Ovary (tissue), 9 donors: Measurements from ENCODE around the gene MYBPH. TPM values are rescaled to one million over a fixed set of nuclear protein-coding genes. Genes with fewer than 3 reads are reported as not detected.

Experiments
- DNase-seq, 5 donors: peaks; one replicate each; pipeline ENCODE4 v3.0.0-alpha.2; 2019 to 2020
- H3K27ac ChIP-seq, 2 donors: fragments of 200-600 bp; one replicate each; pipeline versions ENCODE4 v1.5.1 to v1.8.0; 2019 to 2022
- H3K27me3 ChIP-seq: fragments of 200-600 bp; one replicate; pipeline ENCODE4 v1.8.0; 2022
- H3K36me3 ChIP-seq: fragments of 200-600 bp; sonication (generic); one replicate; pipeline ENCODE4 v1.5.1; 2019
- H3K4me1 ChIP-seq: one replicate; pipeline ENCODE4 v1.8.1; 2013; ENCODE audit warnings: mild to moderate bottlenecking, moderate library complexity; ENCODE audit not compliant: insufficient read depth
- H3K4me3 ChIP-seq: fragments of 200-600 bp; sonication (generic); one replicate; pipeline ENCODE4 v1.5.1; 2017
- H3K9me3 ChIP-seq, 2 donors: fragments of 200-600 bp in 1 of 2; sonication (generic) in 1 of 2; one replicate each; pipeline versions ENCODE4 v1.5.1 to v1.8.1; 2013 to 2019; ENCODE audit warnings: mild to moderate bottlenecking in 1 of 2, moderate library complexity in 1 of 2
- EP300 ChIP-seq: sonication (generic); formaldehyde crosslinking; IDR thresholded peaks from one replicate; pipeline ENCODE4 v1.6.1; 2017; ENCODE audit warnings: antibody characterized with exemption
- POLR2A ChIP-seq: fragments of 450-650 bp; IDR thresholded peaks from one replicate; pipeline ENCODE4 v1.6.1; 2017; ENCODE audit warnings: antibody characterized with exemption, mild to moderate bottlenecking, moderate library complexity
- WGBS, 3 donors: extraction: QIAGEN DNeasy Blood & Tissue Kit in 1 of 3; methylation state at CpG; one replicate each; pipeline versions ENCODE4 v1.1.5 to v1.1.7; 2013 to 2017; 5-methylcytosine and 5-hydroxymethylcytosine counted together
- intact Hi-C, 4 donors: fragments of 100-400 bp; cut with DNase I; formaldehyde crosslinking; loops; one replicate each; pipeline versions ENCODE4 v1.11.0 to v1.15.1; 2022 to 2023
- polyA plus RNA-seq, 2 donors: library from polyadenylated mRNA; stranded (reverse); fragments of 200-250 nt in 1 of 2; fragments of 350-450 nt in 1 of 2; fragmentation: Illumina TruSeq in 1 of 2; extraction: RNeasy Lipid Tissue Mini Kit (QIAGEN cat#74804) in 1 of 2; gene quantifications; one replicate each; pipeline ENCODE4 v1.2.3, GENCODE V29; 2013 to 2014
- total RNA-seq, 7 donors: library from RNA; depleted of rRNA in 2 of 7; stranded (reverse); fragments of >200 nt in 2 of 7; fragmentation: NEBNext Ultra II Directional in 3 of 7; extraction: Animal tissue kit (Norgen Biotek cat#: 25700) in 3 of 7; gene quantifications; one replicate each; pipeline versions ENCODE4 v1.1.0 to v1.2.4, GENCODE V29; 2016 to 2023
- TF ChIP-seq, protein P1 (sequence below), 3 donors: fragments of 450-650 bp in 2 of 3; fragments of 200-600 bp in 1 of 3; IDR thresholded peaks; one replicate each; pipeline versions ENCODE4 v1.5.1 to v1.8.0; 2016 to 2022; ENCODE audit warnings: antibody characterized with exemption in 3 of 3, mild to moderate bottlenecking in 1 of 3
- donor health status: DM: no; HTN: no; CAD: no; lungs with moderate emphysema.
- donor health status: DM: no; HTN: no; CAD: no.
- donor health status: Bipolar disorder and iron deficiency.
- donor health status: DM: yes; HTN: yes; CAD: no.
- donor health status: DM: no; HTN: no; CAD: no.
- donor health status: DM: yes; HTN: yes; CAD: no.

Gene MYBPH
- total and polyA plus RNA-seq, 9 donors = 0.04 to 0.27 (median 0.17) TPM; not detected in 5

DNA sequence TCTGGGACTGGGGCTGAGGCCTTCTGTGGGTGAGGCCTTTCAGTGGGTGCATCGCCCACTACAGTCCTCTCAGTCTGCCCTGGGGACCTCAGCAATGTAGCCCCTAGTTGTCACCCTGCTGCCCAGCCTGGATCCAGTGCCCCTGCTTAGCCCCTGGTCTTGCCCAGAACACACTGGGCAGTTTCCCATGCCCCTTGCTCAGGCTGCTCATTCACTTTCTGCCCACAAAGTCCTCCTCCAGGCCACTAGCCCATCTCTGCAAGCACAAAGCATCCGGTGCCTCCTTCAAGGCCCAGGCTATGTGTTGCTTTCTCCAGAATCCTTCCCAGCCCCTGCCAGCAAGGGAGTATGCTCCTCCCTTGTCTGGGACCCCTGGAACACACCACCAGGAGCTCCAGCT is 53.5 kb downstream of the MYBPH start:
- Histone ChIP-seq H3K4me3 (no peak overlapping the region), H3K4me1 (peaks cover 2% of the 10 kb centered on the region), H3K9me3 (no peaks in the 10 kb centered on the region), H3K27me3 (no peaks in the 10 kb centered on the region), H3K27ac (no peak overlapping the region), H3K36me3 (no peaks in the 10 kb centered on the region)
- TF ChIP-seq, protein P1, sequence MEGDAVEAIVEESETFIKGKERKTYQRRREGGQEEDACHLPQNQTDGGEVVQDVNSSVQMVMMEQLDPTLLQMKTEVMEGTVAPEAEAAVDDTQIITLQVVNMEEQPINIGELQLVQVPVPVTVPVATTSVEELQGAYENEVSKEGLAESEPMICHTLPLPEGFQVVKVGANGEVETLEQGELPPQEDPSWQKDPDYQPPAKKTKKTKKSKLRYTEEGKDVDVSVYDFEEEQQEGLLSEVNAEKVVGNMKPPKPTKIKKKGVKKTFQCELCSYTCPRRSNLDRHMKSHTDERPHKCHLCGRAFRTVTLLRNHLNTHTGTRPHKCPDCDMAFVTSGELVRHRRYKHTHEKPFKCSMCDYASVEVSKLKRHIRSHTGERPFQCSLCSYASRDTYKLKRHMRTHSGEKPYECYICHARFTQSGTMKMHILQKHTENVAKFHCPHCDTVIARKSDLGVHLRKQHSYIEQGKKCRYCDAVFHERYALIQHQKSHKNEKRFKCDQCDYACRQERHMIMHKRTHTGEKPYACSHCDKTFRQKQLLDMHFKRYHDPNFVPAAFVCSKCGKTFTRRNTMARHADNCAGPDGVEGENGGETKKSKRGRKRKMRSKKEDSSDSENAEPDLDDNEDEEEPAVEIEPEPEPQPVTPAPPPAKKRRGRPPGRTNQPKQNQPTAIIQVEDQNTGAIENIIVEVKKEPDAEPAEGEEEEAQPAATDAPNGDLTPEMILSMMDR (IDR thresholded peaks at IDR 0.05) = no peak
- TF ChIP-seq POLR2A (no peak), EP300 (no peak)
- intact Hi-C loops = no loop called here
- no peak for DNase-seq
- WGBS, 3 donors = 85 to 100% (median 91%) methylated on average over 2 of the region's 2 CpGs

- TF ChIP-seq POLR2A (no peak), EP300 (no peak)
- TF ChIP-seq, protein P1 (IDR thresholded peaks at IDR 0.05) = no peak
- 72 to 74% (median 73%) methylated on average over 11 of the region's 11 CpGs for WGBS, 3 donors
- DNase-seq = no peak
- Histone ChIP-seq H3K36me3 (no peaks in the 10 kb centered on the region), H3K9me3 (no peaks in the 10 kb centered on the region), H3K27me3 (no peaks in the 10 kb centered on the region), H3K27ac (no peak overlapping the region), H3K4me3 (no peak overlapping the region), H3K4me1 (peaks cover 2% of the 10 kb centered on the region)
- intact Hi-C loops = no loop called here
Observed at GRCh38 chr1:203121186-203122015, 54.2 kb downstream of the MYBPH start.

DNA sequence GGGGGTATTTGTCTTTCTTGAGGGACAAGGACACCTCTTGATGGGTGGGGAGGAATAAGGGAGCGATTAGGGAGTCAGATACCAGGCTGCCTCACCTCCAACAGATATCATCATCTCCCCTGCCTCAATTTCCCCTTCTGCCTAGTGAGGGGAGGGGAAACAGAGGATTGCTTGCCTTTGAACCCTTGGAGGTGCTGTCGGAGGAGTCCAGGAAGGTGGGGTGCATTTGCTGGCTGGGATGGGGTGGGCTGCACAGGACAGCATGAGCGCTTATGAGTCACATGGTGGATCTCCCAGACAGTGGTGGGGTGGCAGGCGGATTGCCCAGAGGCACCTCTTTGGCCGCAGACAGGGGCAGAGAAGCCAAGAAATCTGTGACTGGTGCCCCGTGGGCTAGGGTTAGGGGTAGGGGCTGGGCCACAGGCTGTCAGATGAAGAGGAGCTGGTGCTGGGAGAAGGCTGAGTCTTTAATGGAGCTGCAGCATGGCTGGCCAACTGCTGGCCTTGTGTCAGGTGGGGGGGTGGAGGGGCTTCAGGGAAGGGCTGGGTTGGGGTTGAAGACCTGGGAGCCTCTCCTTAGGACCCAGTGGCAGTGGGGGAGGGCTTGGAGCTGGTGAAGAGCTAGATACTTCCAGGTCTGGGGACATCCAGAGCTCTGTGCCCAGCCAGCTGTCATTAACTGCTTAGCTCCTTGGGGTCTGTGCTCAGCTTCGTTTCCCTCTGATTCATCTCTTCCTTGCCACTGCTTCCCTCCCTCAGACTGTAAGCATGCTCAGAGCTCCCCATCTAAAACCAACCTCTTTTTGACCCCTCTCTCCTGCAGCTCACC is 55.1 kb downstream of the MYBPH start:
- WGBS, 3 donors = 71 to 83% (median 73%) methylated on average over 7 of the region's 7 CpGs
- H3K27ac ChIP-seq = no peak overlapping the region
- no peaks in the 10 kb centered on the region for H3K27me3 ChIP-seq
- H3K4me3 ChIP-seq = no peak overlapping the region
- H3K4me1 ChIP-seq = peaks cover 2% of the 10 kb centered on the region
- TF ChIP-seq, protein P1 (IDR thresholded peaks at IDR 0.05) = no peak
- TF ChIP-seq POLR2A = no peak
- TF ChIP-seq EP300 = no peak
- H3K36me3 ChIP-seq = no peaks in the 10 kb centered on the region
- intact Hi-C loops = no loop called here
- DNase-seq = no peak
- H3K9me3 ChIP-seq = no peaks in the 10 kb centered on the region

Other genes with a start within 250 kb of the MYBPH start
- gene KLHL12, start 248.6 kb downstream of the MYBPH start, total RNA-seq = 10 to 100 TPM; 11.2 to 29.7 (median 20.1) TPM
- 10 to 100 TPM; 13.5 to 25.4 TPM for gene KLHL12, start 248.6 kb downstream of the MYBPH start, polyA plus RNA-seq
- 10 to 100 TPM; 39.7 to 67.9 (median 49.7) TPM for gene ADIPOR1, start 217.5 kb downstream of the MYBPH start, total RNA-seq
- 100 to 1,000 TPM in 1 of 2 donors, 10 to 100 TPM in 1; 45.6 to 119 TPM for gene ADIPOR1, start 217.5 kb downstream of the MYBPH start, polyA plus RNA-seq
- 10 to 100 TPM; 39.3 to 61.6 (median 52.5) TPM for gene CYB5R1, start 208.6 kb downstream of the MYBPH start, total RNA-seq
- 10 to 100 TPM; 46.8 to 82.5 TPM for gene CYB5R1, start 208.6 kb downstream of the MYBPH start, polyA plus RNA-seq
- gene TMEM183A, start 168.5 kb downstream of the MYBPH start, total RNA-seq = 10 to 100 TPM; 42.0 to 67.4 (median 46.6) TPM
- gene TMEM183A, start 168.5 kb downstream of the MYBPH start, polyA plus RNA-seq = 10 to 100 TPM; 44.0 to 72.4 TPM
- 1 to 10 TPM; 1.0 to 2.6 (median 1.6) TPM for gene PPFIA4, start 149.3 kb downstream of the MYBPH start, total RNA-seq
- under 1 TPM; 0.35 to 0.53 TPM for gene PPFIA4, start 149.3 kb downstream of the MYBPH start, polyA plus RNA-seq
- not detected for gene MYOG, start 89.8 kb downstream of the MYBPH start, total RNA-seq
- gene MYOG, start 89.8 kb downstream of the MYBPH start, polyA plus RNA-seq = not detected
- gene ADORA1, start 48.1 kb downstream of the MYBPH start, total RNA-seq = 1 to 10 TPM in 1 of 7 donors, under 1 TPM in 6; 0.15 to 1.3 (median 0.70) TPM
- gene ADORA1, start 48.1 kb downstream of the MYBPH start, polyA plus RNA-seq = under 1 TPM; 0.17 to 0.27 TPM
- gene CHI3L1, start 10.9 kb upstream of the MYBPH start, total RNA-seq = 10 to 100 TPM in 3 of 7 donors, 1 to 10 TPM in 3, not detected in 1; 4.0 to 70.5 (median 10.2) TPM
- 1 to 10 TPM; 6.4 TPM for gene CHI3L1, start 10.9 kb upstream of the MYBPH start, polyA plus RNA-seq
- gene CHIT1, start 53.8 kb upstream of the MYBPH start, total RNA-seq = 10 to 100 TPM in 1 of 7 donors, 1 to 10 TPM in 1, under 1 TPM in 2, not detected in 3; 0.08 to 26.9 (median 0.77) TPM
- gene CHIT1, start 53.8 kb upstream of the MYBPH start, polyA plus RNA-seq = 1 to 10 TPM in 1 of 2 donors, under 1 TPM in 1; 0.50 to 7.0 TPM
- gene BTG2, start 129.7 kb upstream of the MYBPH start, total RNA-seq = 100 to 1,000 TPM; 124 to 395 (median 220) TPM
- 100 to 1,000 TPM; 113 to 167 TPM for gene BTG2, start 129.7 kb upstream of the MYBPH start, polyA plus RNA-seq
- gene FMOD, start 175.3 kb upstream of the MYBPH start, total RNA-seq = 100 to 1,000 TPM; 110 to 158 (median 137) TPM
- 100 to 1,000 TPM; 116 to 175 TPM for gene FMOD, start 175.3 kb upstream of the MYBPH start, polyA plus RNA-seq